ENCODE measurements around the gene HIVEP3. TPM values are rescaled to one million over a fixed set of nuclear protein-coding genes. Genes with fewer than 3 reads are reported as not detected.

Gene HIVEP3
- total and polyA plus RNA-seq, 4 donors = 3.0 to 9.4 (median 7.8) TPM

- no peaks in the 10 kb centered on the region for H3K9me3 ChIP-seq (ENCODE audit: control insufficient read depth, insufficient read depth, low read length)
These were observed 260.1 kb downstream of the HIVEP3 start for GRCh38 chr1:41658431-41659158.

GRCh38 chr1:41657679-41658295, 260.9 kb downstream of the HIVEP3 start:
- H3K4me1 ChIP-seq (ENCODE audit: control insufficient read depth, insufficient read depth, low read length) = peaks cover 28% of the 10 kb centered on the region
- no peak overlapping the region for H3K27ac ChIP-seq (ENCODE audit: low read depth, low read length)
- H3K9me3 ChIP-seq (ENCODE audit: control insufficient read depth, insufficient read depth, low read length) = no peaks in the 10 kb centered on the region
- no peak overlapping the region for H3K4me3 ChIP-seq (ENCODE audit: low read depth, low read length)
- no peaks in the 10 kb centered on the region for H3K36me3 ChIP-seq (ENCODE audit: control insufficient read depth, insufficient read depth, low read length)
- no peak for DNase-seq (ENCODE audit: low read depth in 4 of 6, low spot score in 6 of 6)
- 91% methylated on average over 5 of the region's 7 CpGs for WGBS (ENCODE audit: insufficient coverage)
- H3K27me3 ChIP-seq (ENCODE audit: control insufficient read depth, insufficient read depth, low read length) = peaks cover 24% of the 10 kb centered on the region

More at GRCh38 chr1:41658431-41659158, 260.1 kb downstream of the HIVEP3 start:
- H3K27me3 ChIP-seq (ENCODE audit: control insufficient read depth, insufficient read depth, low read length) = peaks cover 24% of the 10 kb centered on the region
- no peak overlapping the region for H3K27ac ChIP-seq (ENCODE audit: low read depth, low read length)
- no peaks in the 10 kb centered on the region for H3K36me3 ChIP-seq (ENCODE audit: control insufficient read depth, insufficient read depth, low read length)
- DNase-seq (ENCODE audit: low read depth in 4 of 6, low spot score in 6 of 6) = peak in 1 of 6 donors; percentile 48
- 83% methylated on average over 5 of the region's 12 CpGs for WGBS (ENCODE audit: insufficient coverage)
- no peak overlapping the region for H3K4me3 ChIP-seq (ENCODE audit: low read depth, low read length)
- H3K4me1 ChIP-seq (ENCODE audit: control insufficient read depth, insufficient read depth, low read length) = peaks cover 32% of the 10 kb centered on the region

GRCh38 chr1:41656825-41657500, 261.8 kb downstream of the HIVEP3 start:
- Histone ChIP-seq H3K27me3 (ENCODE audit: control insufficient read depth, insufficient read depth, low read length) (peaks cover 24% of the 10 kb centered on the region), H3K9me3 (ENCODE audit: control insufficient read depth, insufficient read depth, low read length) (no peaks in the 10 kb centered on the region), H3K36me3 (ENCODE audit: control insufficient read depth, insufficient read depth, low read length) (no peaks in the 10 kb centered on the region), H3K4me3 (ENCODE audit: low read depth, low read length) (no peak overlapping the region), H3K27ac (ENCODE audit: low read depth, low read length) (no peak overlapping the region), H3K4me1 (ENCODE audit: control insufficient read depth, insufficient read depth, low read length) (peaks cover 25% of the 10 kb centered on the region)
- 81% methylated on average over 5 of the region's 9 CpGs for WGBS (ENCODE audit: insufficient coverage)
- DNase-seq (ENCODE audit: low read depth in 4 of 6, low spot score in 6 of 6) = no peak

- Histone ChIP-seq H3K36me3 (ENCODE audit: control insufficient read depth, insufficient read depth, low read length) (no peaks in the 10 kb centered on the region), H3K9me3 (ENCODE audit: control insufficient read depth, insufficient read depth, low read length) (no peaks in the 10 kb centered on the region), H3K4me3 (ENCODE audit: low read depth, low read length) (no peak overlapping the region), H3K27ac (ENCODE audit: low read depth, low read length) (no peak overlapping the region), H3K4me1 (ENCODE audit: control insufficient read depth, insufficient read depth, low read length) (peaks cover 18% of the 10 kb centered on the region), H3K27me3 (ENCODE audit: control insufficient read depth, insufficient read depth, low read length) (peaks cover 22% of the 10 kb centered on the region)
- 17% methylated on average over 2 of the region's 2 CpGs for WGBS (ENCODE audit: insufficient coverage)
- peak in 1 of 6 donors; percentile 39 for DNase-seq (ENCODE audit: low read depth in 4 of 6, low spot score in 6 of 6)
These were observed 262.7 kb downstream of the HIVEP3 start for GRCh38 chr1:41656068-41656467.

- Histone ChIP-seq H3K4me1 (ENCODE audit: control insufficient read depth, insufficient read depth, low read length) (peaks cover 17% of the 10 kb centered on the region), H3K36me3 (ENCODE audit: control insufficient read depth, insufficient read depth, low read length) (no peaks in the 10 kb centered on the region), H3K27me3 (ENCODE audit: control insufficient read depth, insufficient read depth, low read length) (peaks cover 18% of the 10 kb centered on the region), H3K27ac (ENCODE audit: low read depth, low read length) (no peak overlapping the region), H3K9me3 (ENCODE audit: control insufficient read depth, insufficient read depth, low read length) (no peaks in the 10 kb centered on the region), H3K4me3 (ENCODE audit: low read depth, low read length) (no peak overlapping the region)
- no peak for DNase-seq (ENCODE audit: low read depth in 4 of 6, low spot score in 6 of 6)
- 60% methylated on average over 1 of the region's 3 CpGs for WGBS (ENCODE audit: insufficient coverage)
These were observed 263.1 kb downstream of the HIVEP3 start for GRCh38 chr1:41655632-41656031.

- Histone ChIP-seq H3K36me3 (ENCODE audit: control insufficient read depth, insufficient read depth, low read length) (no peaks in the 10 kb centered on the region), H3K9me3 (ENCODE audit: control insufficient read depth, insufficient read depth, low read length) (no peaks in the 10 kb centered on the region), H3K27ac (ENCODE audit: low read depth, low read length) (no peak overlapping the region), H3K4me3 (ENCODE audit: low read depth, low read length) (no peak overlapping the region), H3K4me1 (ENCODE audit: control insufficient read depth, insufficient read depth, low read length) (peaks cover 25% of the 10 kb centered on the region), H3K27me3 (ENCODE audit: control insufficient read depth, insufficient read depth, low read length) (no peaks in the 10 kb centered on the region)
- 79% methylated on average over 3 of the region's 3 CpGs for WGBS (ENCODE audit: insufficient coverage)
- DNase-seq (ENCODE audit: low read depth in 4 of 6, low spot score in 6 of 6) = no peak
These were observed 265.1 kb downstream of the HIVEP3 start for GRCh38 chr1:41653574-41653973.

- Histone ChIP-seq H3K27ac (ENCODE audit: low read depth, low read length) (no peak overlapping the region), H3K36me3 (ENCODE audit: control insufficient read depth, insufficient read depth, low read length) (no peaks in the 10 kb centered on the region), H3K4me1 (ENCODE audit: control insufficient read depth, insufficient read depth, low read length) (peaks cover 21% of the 10 kb centered on the region), H3K27me3 (ENCODE audit: control insufficient read depth, insufficient read depth, low read length) (no peaks in the 10 kb centered on the region), H3K4me3 (ENCODE audit: low read depth, low read length) (no peak overlapping the region), H3K9me3 (ENCODE audit: control insufficient read depth, insufficient read depth, low read length) (no peaks in the 10 kb centered on the region)
- 93% methylated on average over 2 of the region's 11 CpGs for WGBS (ENCODE audit: insufficient coverage)
- no peak for DNase-seq (ENCODE audit: low read depth in 4 of 6, low spot score in 6 of 6)
These were observed 266.1 kb downstream of the HIVEP3 start for GRCh38 chr1:41652384-41653265.

- DNase-seq (ENCODE audit: low read depth in 4 of 6, low spot score in 6 of 6) = peak in 1 of 6 donors; percentile 38
- 45% methylated on average over 8 of the region's 11 CpGs for WGBS (ENCODE audit: insufficient coverage)
- Histone ChIP-seq H3K27me3 (ENCODE audit: control insufficient read depth, insufficient read depth, low read length) (no peaks in the 10 kb centered on the region), H3K4me1 (ENCODE audit: control insufficient read depth, insufficient read depth, low read length) (peaks cover 11% of the 10 kb centered on the region), H3K27ac (ENCODE audit: low read depth, low read length) (no peak overlapping the region), H3K9me3 (ENCODE audit: control insufficient read depth, insufficient read depth, low read length) (no peaks in the 10 kb centered on the region), H3K4me3 (ENCODE audit: low read depth, low read length) (no peak overlapping the region), H3K36me3 (ENCODE audit: control insufficient read depth, insufficient read depth, low read length) (no peaks in the 10 kb centered on the region)
These were observed 268.5 kb downstream of the HIVEP3 start for GRCh38 chr1:41650028-41650880.
